Left lobe of liver (tissue), 2 donors: ENCODE data around the gene PEPD. TPM values are rescaled to one million over a fixed set of nuclear protein-coding genes. Genes with fewer than 3 reads are reported as not detected.

Source experiments
- ATAC-seq: fragments of 200-7000 bp; cut with Tn5 transposase; one replicate; pipeline ENCODE4 v1.9.1; 2020; ENCODE audit warnings: mild to moderate bottlenecking, moderate library complexity
- DNase-seq: peaks from one replicate; pipeline ENCODE4 v3.0.0-alpha.2; 2020; ENCODE audit warnings: low spot score
- total RNA-seq: library from RNA; stranded (reverse); gene quantifications from one replicate; pipeline ENCODE4 v1.2.1, GENCODE V29; 2021
- donor health status: DM: no; HTN: no; CAD: no; lungs with moderate emphysema.
- donor health status: DM: no; HTN: yes; CAD: no.

Gene PEPD
- total RNA-seq, 1 donor from 2014 or later, result 201 TPM

GRCh38 chr19:33547676-33548075, 26.1 kb upstream of the PEPD start:
- ATAC-seq (no peak), DNase-seq (no peak)

DNA sequence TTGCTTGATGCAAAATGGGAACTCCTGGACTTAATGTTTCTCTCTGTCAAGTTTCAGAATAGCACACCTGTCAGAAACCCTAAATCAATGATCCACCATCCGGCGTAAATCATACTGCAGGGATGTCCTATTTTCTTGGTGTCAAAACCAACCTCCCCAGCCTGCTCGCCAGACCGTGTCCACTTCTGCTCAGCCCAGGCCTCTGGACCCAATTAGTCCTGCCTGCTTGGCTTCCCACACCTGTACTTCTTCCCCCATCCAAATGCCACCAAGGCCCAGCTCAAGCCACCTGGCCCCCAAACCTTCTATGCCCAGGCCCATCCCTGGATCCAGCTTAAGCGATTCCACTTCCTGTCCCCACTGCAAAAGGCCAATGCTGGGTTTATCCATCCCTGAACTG, 25.1 kb upstream of the PEPD start:
- ATAC-seq, result no peak
- DNase-seq, result no peak

DNA sequence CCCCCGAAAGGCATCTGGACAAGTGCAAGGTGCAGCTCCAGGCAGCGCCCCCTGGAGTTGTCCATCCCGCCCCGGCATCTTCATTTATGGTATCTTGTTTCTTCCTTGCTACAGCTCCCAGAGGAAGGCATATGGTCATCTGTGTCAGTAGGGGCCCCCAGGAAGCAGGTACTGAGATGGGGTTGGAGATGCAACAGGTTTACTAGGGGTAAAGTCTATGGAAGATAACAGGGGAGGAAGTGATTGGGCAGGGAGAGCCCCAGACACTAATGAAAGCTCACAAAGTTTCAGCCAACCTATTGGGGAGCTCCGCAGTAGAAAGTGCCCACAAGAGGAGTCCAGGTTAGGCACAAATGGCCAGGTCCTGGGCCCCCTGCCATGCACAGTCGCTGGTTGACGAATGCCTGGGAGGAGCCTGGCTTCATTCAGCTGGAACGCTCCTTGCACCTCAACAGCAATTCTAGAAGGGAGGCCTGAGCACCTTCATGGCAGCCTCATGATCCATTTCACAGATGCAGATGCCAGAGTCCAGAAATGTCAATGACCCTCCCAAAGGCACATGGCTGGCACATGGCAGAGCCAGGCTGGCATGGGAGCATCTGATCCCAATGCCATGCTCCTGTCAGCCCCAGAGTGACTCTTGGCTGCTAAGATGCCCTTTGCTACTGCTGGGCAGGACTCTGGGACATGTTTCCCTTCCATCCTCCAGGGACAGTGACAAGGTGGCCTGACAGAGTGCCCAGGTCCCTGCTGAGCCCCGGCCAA, 23.8 kb upstream of the PEPD start:
- DNase-seq, result no peak

DNA sequence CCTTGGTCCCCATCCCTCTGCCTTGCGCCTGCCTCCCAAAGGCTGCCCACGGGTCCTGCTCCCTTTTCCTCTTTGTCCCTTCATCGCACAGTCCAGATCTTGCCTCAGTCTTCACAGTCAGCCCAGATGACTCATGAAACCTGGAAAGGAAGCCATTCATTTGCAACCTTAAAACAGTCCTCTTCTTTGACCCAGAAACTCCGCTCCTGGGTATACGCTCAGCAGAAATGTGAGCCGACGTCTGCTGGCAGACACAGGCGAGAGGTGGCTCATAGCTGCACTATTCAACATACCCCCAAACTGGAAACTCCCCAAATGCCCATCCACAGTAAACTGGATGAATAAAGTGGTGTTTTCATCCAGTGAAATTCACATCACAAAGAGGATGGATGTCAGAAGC, 13.6 kb upstream of the PEPD start:
- DNase-seq (no peak), ATAC-seq (no peak)

More for the DNA sequence above, 23.8 kb upstream of the PEPD start:
- ATAC-seq, result no peak

GRCh38 chr19:33532859-33533460, 11.4 kb upstream of the PEPD start:
- ATAC-seq (no peak), DNase-seq (no peak)

DNA sequence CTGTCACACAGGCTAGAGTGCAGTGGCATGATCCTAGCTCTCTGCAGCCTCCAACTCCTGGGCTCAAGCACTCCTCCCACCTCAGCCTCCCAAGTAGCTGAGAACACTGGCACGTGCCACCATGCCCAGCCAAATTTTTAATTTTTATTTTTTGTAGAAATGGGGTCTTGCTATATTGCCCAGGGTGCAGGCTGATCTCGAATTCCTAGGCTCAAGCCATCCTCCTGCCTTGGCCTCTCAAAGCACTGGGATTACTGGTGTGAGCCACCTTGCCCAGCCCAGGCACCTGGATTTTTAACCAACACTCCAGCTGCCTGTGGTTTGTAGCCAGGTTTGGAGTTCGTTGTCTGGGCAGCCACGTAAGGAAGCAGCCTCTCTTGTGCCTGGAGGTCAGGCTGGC, 9.3 kb upstream of the PEPD start:
- ATAC-seq (no peak), DNase-seq (no peak)

GRCh38 chr19:33530296-33530695, 8.7 kb upstream of the PEPD start:
- DNase-seq, result no peak
- no peak for ATAC-seq

GRCh38 chr19:33529094-33529676, 7.6 kb upstream of the PEPD start:
- ATAC-seq, result no peak

DNA sequence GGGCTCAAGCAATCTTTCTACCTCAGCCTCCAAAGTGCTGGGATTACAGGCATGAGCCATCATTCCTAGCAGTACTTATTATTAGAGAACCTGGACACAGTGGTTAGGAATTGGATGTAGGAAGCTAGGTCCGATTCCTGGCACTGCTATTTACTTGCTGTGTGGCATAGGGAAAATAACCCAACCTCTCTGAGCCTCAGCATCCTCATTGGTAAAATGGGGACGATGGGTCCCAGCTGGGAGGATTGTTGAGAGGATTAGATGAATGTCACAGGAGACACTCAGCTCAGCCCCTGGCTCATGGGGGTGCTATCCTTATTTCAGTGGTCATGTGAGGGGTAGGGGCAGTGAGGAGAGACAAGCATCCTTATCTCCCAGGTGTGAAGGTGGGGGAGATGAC, 6.8 kb upstream of the PEPD start:
- DNase-seq (no peak), ATAC-seq (no peak)

More at GRCh38 chr19:33529094-33529676, 7.6 kb upstream of the PEPD start:
- DNase-seq, result no peak

GRCh38 chr19:33527125-33527524, 5.5 kb upstream of the PEPD start:
- ATAC-seq (no peak), DNase-seq (no peak)

DNA sequence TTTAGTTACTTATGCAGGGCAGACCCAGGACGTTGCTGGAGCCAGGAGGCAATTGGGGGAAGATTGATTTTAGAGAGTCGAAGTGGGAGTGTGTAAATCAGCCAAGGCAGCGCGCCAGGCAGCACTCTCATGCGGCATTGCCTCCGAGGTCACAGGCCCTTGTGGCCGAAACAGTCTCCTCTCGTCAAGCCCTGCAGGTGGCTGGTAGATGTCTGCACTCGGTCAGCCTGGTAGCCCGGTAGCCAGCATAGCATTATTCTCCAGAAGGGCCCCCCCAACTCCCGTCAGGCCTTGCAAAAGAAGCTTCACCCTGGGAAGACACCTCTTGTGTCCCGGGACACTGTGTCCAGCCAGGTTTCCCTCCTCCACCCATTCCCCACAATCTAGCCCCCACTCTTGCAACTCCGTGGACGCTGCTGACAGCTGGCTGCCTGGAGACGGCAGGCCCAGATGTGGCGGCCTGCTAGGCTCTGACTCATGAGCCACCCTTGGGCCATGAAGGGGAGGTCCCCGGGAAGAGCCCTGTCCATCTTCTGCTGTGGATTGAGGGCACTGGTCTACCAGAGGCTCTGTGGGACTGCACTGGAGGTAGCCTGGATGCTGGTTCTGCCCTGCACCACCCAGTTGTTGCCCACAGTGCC, 2.6 kb upstream of the PEPD start:
- peak; percentile 78 for DNase-seq
- ATAC-seq, result peak; percentile 42

- DNase-seq (no peak), ATAC-seq (no peak)
These were observed 1.6 kb upstream of the PEPD start for GRCh38 chr19:33523167-33523566.

DNA sequence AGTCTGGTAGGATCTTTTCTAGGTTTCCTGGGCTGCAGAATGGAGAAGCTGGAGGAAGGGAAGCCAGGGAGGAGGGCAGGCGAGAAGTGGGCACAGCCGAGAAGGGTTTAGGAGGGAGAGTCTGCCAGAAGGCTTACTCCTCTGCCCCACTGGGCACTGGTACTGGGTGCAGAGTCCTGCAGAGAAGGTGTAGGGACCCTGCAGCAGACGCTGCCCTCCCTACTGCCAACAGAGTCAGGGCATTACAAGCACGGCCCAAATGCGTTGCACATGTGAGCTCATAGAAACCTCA, 726 bp upstream of the PEPD start:
- DNase-seq, result no peak
- no peak for ATAC-seq

DNA sequence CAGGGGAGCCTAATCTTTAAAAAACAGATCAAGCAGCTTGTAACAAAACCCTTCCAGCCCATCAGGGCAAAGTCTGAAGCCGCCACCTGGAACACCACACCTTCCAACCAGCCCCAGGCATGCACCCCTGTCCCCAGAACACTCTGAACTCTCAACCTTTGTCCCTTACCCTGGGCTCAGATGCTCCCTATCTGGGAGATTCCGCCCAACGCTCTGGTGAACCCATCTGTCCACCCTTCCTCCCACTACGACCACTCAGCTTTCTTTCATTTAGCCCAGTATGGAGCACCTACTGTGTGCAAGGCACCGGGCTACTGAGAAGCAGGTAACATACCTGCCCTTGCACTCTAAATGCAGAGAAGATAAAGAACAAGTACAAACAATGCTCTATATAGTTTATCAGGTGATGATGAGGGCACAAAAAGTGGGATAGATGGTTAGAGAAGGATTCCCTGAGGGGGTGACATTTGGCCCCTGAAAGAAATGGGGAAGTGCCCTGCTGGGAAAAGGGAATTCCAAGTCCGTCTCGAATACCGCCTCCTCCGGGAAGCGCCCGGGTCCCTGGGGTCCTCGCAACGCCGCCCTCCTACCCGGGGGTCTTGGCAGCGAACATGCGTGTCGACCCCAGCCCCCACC, 629 bp downstream of the PEPD start:
- DNase-seq (peak; percentile 91), ATAC-seq (peak; percentile 77)

DNA sequence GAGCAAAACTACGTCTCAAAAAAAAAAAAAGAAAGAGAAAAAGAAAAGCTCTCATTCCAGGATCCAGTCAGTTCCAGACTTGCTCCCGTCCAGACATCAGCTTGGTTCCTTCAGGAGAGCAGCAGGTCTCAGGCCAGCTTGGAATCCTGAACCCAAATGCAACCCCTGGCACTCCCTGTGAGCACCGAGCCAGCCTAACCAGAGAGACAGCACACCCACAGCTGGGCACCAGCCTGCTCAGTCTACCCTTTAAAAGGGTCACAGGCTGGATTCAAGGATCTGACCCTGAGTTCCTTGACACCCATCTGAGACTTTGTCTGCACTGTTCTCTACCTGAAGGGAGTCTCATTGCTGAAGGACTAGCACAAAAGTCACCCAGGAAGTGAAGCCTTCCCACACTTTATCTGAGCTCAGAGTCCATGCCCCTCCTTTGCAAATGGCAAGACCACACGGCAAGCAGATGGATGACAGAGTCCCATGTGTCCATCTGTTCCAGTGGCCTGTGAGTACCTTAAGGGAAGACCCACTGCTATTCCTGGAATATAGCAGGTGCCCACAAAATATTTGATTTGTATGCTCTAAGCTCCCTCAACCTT, 1.4 kb downstream of the PEPD start:
- DNase-seq (peak; percentile 61), ATAC-seq (peak; percentile 34)

GRCh38 chr19:33519416-33519815, 2.2 kb downstream of the PEPD start:
- ATAC-seq, result no peak
- DNase-seq, result no peak

DNA sequence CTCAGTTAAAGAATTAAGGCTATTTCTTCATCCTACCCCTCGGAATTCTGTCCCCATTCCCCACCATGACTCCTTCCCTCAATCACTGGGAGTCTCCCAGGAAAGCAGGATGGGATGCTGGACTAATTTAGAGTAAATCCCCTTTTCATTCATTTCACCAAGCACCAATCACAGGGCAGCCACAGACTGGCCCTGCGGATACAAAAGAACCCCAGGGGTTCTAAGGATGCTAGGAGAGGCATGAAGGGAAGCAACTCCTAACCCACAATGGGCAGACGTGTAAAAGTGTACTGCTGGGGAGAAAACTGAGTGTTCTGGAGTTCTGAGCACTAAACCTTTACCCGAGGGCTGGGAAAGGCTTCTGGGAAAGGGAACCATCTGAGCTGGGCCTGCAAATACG, 3.0 kb downstream of the PEPD start:
- ATAC-seq (no peak), DNase-seq (no peak)

DNA sequence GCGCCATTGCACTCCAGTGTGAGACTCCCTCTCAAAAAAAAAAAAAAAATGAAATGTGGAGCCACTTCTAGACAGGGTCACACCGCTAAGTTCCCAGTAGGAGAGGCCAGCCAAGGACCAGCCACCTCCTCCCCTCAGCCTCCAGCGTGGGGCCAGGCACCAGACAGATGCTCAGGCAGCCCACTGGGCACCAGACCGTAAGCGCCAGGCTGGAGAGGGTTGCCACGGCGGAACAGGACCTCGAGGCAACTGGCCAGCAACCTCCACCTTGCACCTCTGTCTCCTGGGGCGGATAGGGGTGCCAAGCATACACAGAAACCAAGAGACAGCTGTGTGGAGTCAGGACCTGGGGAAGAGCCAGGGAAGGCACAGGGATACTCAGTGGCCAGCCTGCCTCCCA, 3.7 kb downstream of the PEPD start:
- DNase-seq, result no peak
- ATAC-seq, result no peak

GRCh38 chr19:33515921-33516320, 5.7 kb downstream of the PEPD start:
- DNase-seq, result no peak
- ATAC-seq, result no peak

DNA sequence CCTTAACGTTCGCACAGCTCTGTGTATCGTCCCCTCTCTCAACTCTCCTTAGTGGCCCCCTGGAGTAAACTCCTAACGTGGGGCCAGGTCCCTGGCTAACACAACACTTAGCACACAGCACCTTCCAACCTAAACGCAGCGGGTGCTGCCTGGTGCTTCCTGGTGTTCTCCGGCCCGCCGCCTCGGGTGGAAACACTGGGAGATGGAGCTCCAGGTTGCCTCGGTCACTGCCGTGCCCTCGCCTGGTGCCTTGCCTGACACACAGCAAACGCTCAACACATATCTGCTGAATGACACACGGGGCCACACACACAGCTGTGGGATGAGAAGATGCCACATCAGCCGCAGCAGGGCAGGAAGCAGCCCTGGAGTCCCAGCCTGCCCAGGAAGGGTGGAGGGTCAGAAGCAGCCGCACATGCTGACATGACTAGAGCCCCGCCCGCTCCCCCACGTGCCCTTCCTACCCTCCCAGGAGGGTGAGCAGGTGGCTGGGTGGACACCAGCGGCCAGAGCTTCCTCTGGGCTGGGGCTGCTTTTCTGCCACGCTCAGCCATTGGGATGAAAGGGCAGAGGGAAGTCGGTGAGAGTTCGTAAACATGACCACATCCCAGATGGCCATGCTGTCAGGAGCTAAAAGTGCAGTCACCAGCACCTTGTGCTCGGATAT, 6.6 kb downstream of the PEPD start:
- peak; percentile 30 for ATAC-seq
- no peak for DNase-seq

GRCh38 chr19:33513424-33513823, 8.2 kb downstream of the PEPD start:
- no peak for ATAC-seq
- no peak for DNase-seq
